ENCODE data around the gene MRPS12. TPM values are rescaled to one million over a fixed set of nuclear protein-coding genes. Genes with fewer than 3 reads are reported as not detected.

The MRPS12 gene
- total RNA-seq, 6 donors from 2014 or later, result 3.1 to 38.3 (median 26.0) TPM

- ATAC-seq (ENCODE audit: low FRiP score in 2 of 2) (peak; percentile 31 to 93), DNase-seq (peak; percentile 30 to 92)
- Histone ChIP-seq H3K4me1 (peaks cover 7 to 20% (median 11%) of the 10 kb centered on the region in 4 donors), H3K9me3 (no peaks in the 10 kb centered on the region), H3K27me3 (no peaks in the 10 kb centered on the region), H3K27ac (peak within 1 kb of the TSS; percentile 65 to 89 (median 79)), H3K36me3 (no peaks in the 10 kb centered on the region), H3K4me3 (peak within 1 kb of the TSS; percentile 47 to 75 (median 62))
- WGBS, 2 donors, result 8 to 39% methylated on average over 4 to 24 of the region's 63 CpGs
- peak in 1 of 2 donors; percentile 28 for TF ChIP-seq POLR2AphosphoS5 (IDR thresholded peaks at IDR 0.05)
- no peak for TF ChIP-seq CTCF (IDR thresholded peaks at IDR 0.05)
- no peak for TF ChIP-seq EP300 (IDR thresholded peaks at IDR 0.05)
Measured at GRCh38 chr19:38975214-38975860, 44.6 kb downstream of the MRPS12 start, which contains the start of gene FBXO17. FBXO17 (minus strand) TSS chr19:38975742; CDS start chr19:38950319, 25,423 bp downstream.

- ATAC-seq (ENCODE audit: low FRiP score in 2 of 2) (peak; percentile 8 to 51), DNase-seq (no peak)
- Histone ChIP-seq H3K4me1 (peaks cover 7 to 20% (median 11%) of the 10 kb centered on the region in 4 donors), H3K27ac (peak overlapping the region; percentile 65 to 89 (median 79)), H3K36me3 (no peaks in the 10 kb centered on the region), H3K27me3 (no peaks in the 10 kb centered on the region), H3K4me3 (peak overlapping the region; percentile 47 to 75 (median 62)), H3K9me3 (peaks cover 0 to 3% (median 0%) of the 10 kb centered on the region in 4 donors)
- TF ChIP-seq POLR2AphosphoS5 (IDR thresholded peaks at IDR 0.05) (no peak), POLR2A (IDR thresholded peaks at IDR 0.05) (no peak), CTCF (IDR thresholded peaks at IDR 0.05) (no peak), EP300 (IDR thresholded peaks at IDR 0.05) (no peak)
- 9 to 12% methylated on average over 8 to 13 of the region's 22 CpGs for WGBS, 2 donors
Measured at GRCh38 chr19:38975861-38976271, 45.1 kb downstream of the MRPS12 start.

- H3K36me3 ChIP-seq, result no peaks in the 10 kb centered on the region
- TF ChIP-seq POLR2A (IDR thresholded peaks at IDR 0.05) (no peak), POLR2AphosphoS5 (IDR thresholded peaks at IDR 0.05) (no peak), EP300 (IDR thresholded peaks at IDR 0.05) (no peak), CTCF (IDR thresholded peaks at IDR 0.05) (no peak)
- peaks cover 0 to 3% (median 0%) of the 10 kb centered on the region in 4 donors for H3K9me3 ChIP-seq
- DNase-seq, result no peak
- H3K27ac ChIP-seq, result no peak overlapping the region
- ATAC-seq (ENCODE audit: low FRiP score in 2 of 2), result no peak
- 71 to 84% methylated on average over 12 to 15 of the region's 15 CpGs for WGBS, 2 donors
- no peaks in the 10 kb centered on the region for H3K27me3 ChIP-seq
- peaks cover 7 to 20% (median 11%) of the 10 kb centered on the region in 4 donors for H3K4me1 ChIP-seq
- no peak overlapping the region for H3K4me3 ChIP-seq
Measured at GRCh38 chr19:38977445-38978325, 46.9 kb downstream of the MRPS12 start.

GRCh38 chr19:38978326-38978689, 47.6 kb downstream of the MRPS12 start:
- H3K4me3 ChIP-seq, result no peak overlapping the region
- WGBS, 2 donors, result 48 to 51% methylated on average over 2 to 3 of the region's 3 CpGs
- peaks cover 0 to 3% (median 0%) of the 10 kb centered on the region in 4 donors for H3K9me3 ChIP-seq
- no peaks in the 10 kb centered on the region for H3K27me3 ChIP-seq
- TF ChIP-seq EP300 (IDR thresholded peaks at IDR 0.05) (no peak), POLR2A (IDR thresholded peaks at IDR 0.05) (no peak), CTCF (IDR thresholded peaks at IDR 0.05) (no peak)
- ATAC-seq (ENCODE audit: low FRiP score in 2 of 2) (no peak), DNase-seq (no peak)
- H3K27ac ChIP-seq, result no peak overlapping the region
- H3K4me1 ChIP-seq, result peaks cover 7 to 20% (median 11%) of the 10 kb centered on the region in 4 donors
- H3K36me3 ChIP-seq, result no peaks in the 10 kb centered on the region

All from upper lobe of left lung (tissue), 6 donors.